ENCODE data around the gene DOK4. TPM values are rescaled to one million over a fixed set of nuclear protein-coding genes. Genes with fewer than 3 reads are reported as not detected.

The DOK4 gene
- total and polyA plus RNA-seq, 5 donors from 2014 or later: 0.99 to 1.8 (median 1.2) TPM

- DNase-seq: no peak
- Mint-ChIP-seq H3K27me3 (no peaks in the 10 kb centered on the region), H3K27ac (no peak overlapping the region), H3K36me3 (peaks cover 37% of the 10 kb centered on the region), H3K9me3 (no peaks in the 10 kb centered on the region), H3K4me1 (peaks cover 0 to 7% (median 2%) of the 10 kb centered on the region in 4 donors), H3K4me3 (no peak overlapping the region)
- Histone ChIP-seq H3K27me3 (ENCODE audit: control insufficient read depth, insufficient read depth, low read length) (no peaks in the 10 kb centered on the region), H3K36me3 (ENCODE audit: control insufficient read depth, insufficient read depth, low read length) (no peaks in the 10 kb centered on the region), H3K4me3 (ENCODE audit: low read depth, low read length) (no peak overlapping the region), H3K27ac (ENCODE audit: insufficient read depth, low read length, poor library complexity, severe bottlenecking) (no peak overlapping the region), H3K9me3 (ENCODE audit: control insufficient read depth in 2 of 2, low read length in 2 of 2) (no peaks in the 10 kb centered on the region), H3K4me1 (ENCODE audit: control insufficient read depth, insufficient read depth, low read length, poor library complexity, severe bottlenecking) (no peaks in the 10 kb centered on the region)
- ATAC-seq (ENCODE audit: low read depth in 2 of 2): no peak
These were observed 31.4 kb upstream of the DOK4 start for GRCh38 chr16:57517397-57518367.

DNA sequence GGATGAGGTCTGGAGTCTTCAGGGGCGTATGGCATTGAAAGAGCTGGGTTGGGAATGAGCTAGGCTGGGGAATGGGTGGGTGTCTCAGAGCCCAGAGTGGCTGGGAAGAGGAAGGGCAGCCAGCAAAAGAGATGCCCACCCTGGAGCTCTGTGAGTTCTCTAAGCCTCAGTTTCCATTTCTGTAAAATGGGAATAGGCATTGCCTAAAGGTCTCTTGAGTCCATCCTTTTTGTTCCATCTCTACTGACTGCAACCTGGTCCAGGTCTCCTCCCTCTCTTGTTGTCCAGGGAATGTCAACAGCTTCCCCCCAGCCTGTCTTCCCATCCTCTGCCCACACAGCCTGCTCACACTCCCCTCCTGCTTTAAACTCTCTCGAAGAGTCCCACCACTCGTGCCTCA is 30.5 kb upstream of the DOK4 start:
- Mint-ChIP-seq H3K27me3 (no peaks in the 10 kb centered on the region), H3K36me3 (peaks cover 37% of the 10 kb centered on the region), H3K27ac (peak overlapping the region in 1 of 3 donors; percentile 62), H3K9me3 (no peaks in the 10 kb centered on the region), H3K4me3 (no peak overlapping the region), H3K4me1 (peaks cover 0 to 7% (median 2%) of the 10 kb centered on the region in 4 donors)
- Histone ChIP-seq H3K9me3 (ENCODE audit: control insufficient read depth in 2 of 2, low read length in 2 of 2) (no peaks in the 10 kb centered on the region), H3K27ac (ENCODE audit: insufficient read depth, low read length, poor library complexity, severe bottlenecking) (no peak overlapping the region), H3K27me3 (ENCODE audit: control insufficient read depth, insufficient read depth, low read length) (no peaks in the 10 kb centered on the region), H3K4me1 (ENCODE audit: control insufficient read depth, insufficient read depth, low read length, poor library complexity, severe bottlenecking) (no peaks in the 10 kb centered on the region), H3K36me3 (ENCODE audit: control insufficient read depth, insufficient read depth, low read length) (no peaks in the 10 kb centered on the region), H3K4me3 (ENCODE audit: low read depth, low read length) (no peak overlapping the region)
- DNase-seq (no peak), ATAC-seq (ENCODE audit: low read depth in 2 of 2) (no peak)

DNA sequence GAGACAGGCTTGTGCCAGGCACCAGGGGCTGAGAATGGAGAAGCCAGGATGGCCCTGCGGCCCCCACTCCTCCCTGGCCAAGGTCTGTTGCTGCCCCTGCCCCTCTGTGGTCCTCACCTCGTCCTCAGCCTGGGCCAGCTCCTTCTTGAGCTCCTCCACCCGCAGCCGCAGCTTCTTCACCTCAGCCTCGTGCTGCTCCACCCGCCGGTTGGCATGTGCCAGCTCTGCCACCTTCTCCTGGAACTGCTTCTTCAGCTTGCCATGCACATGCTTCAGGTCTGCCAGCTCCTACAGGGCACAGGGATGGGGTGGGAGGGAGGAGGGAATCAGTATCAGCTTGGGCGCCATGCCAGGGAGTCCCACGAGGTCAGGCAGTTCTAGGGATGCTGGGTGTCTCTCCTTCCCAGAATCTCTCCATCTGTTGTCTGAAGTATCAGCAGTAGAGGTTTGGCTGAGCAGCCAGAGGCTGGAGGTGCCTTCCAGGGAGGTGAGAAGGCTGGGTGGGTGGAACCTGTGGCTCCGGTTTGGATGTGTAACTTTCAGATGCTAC is 30.0 kb upstream of the DOK4 start:
- H3K4me3 ChIP-seq (ENCODE audit: low read depth, low read length): no peak overlapping the region

DNA sequence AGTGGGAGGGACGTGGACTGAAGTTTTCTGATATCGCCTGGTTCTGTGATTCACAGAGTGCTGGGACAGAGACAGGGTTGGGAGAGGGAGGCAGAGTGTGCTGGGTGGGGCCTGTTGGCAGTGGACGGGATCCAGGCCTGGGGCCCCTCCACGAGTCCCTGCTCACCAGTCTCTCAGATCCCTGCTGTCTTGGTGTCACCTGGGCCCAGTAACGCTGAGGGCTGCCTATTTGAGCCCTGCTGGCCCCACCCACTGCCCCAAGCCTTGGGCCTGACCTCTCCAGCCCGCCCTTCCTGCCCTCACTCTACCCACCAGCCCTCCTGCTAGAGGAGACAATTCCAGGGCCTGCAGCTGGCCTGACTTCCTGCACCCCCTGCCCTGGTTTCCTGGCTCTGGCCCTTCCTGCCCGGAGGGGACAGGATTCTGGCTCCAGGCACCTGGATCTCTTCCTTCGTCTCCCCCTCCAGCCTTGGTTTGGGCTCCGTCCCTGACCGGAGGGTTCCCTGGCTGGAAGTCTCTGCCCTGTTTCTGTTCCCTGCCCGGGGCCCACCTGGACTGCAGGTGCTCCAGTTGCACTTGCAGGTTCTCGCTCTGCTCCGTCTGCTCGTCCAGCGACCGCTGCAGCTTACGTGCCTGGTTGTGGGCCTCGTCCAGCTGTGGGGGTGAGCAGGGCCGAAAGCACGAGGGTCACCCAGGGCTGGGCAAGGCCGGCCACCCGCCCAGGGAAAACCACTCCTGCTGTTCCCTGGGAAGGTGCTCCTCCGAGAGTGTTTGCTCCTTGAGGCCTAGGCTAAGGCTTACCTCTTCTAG is 28.7 kb upstream of the DOK4 start:
- no peaks in the 10 kb centered on the region for H3K4me1 ChIP-seq (ENCODE audit: control insufficient read depth, insufficient read depth, low read length, poor library complexity, severe bottlenecking)
- H3K27ac ChIP-seq (ENCODE audit: insufficient read depth, low read length, poor library complexity, severe bottlenecking): no peak overlapping the region
- H3K4me3 Mint-ChIP-seq: no peak overlapping the region
- H3K36me3 Mint-ChIP-seq: peaks cover 34% of the 10 kb centered on the region
- no peak for DNase-seq
- ATAC-seq (ENCODE audit: low read depth in 2 of 2): no peak
- H3K4me1 Mint-ChIP-seq: peaks cover 0 to 3% (median 1%) of the 10 kb centered on the region in 4 donors
- H3K27me3 Mint-ChIP-seq: no peaks in the 10 kb centered on the region
- H3K27me3 ChIP-seq (ENCODE audit: control insufficient read depth, insufficient read depth, low read length): no peaks in the 10 kb centered on the region
- no peaks in the 10 kb centered on the region for H3K36me3 ChIP-seq (ENCODE audit: control insufficient read depth, insufficient read depth, low read length)
- peak overlapping the region in 1 of 3 donors; percentile 38 for H3K27ac Mint-ChIP-seq
- no peaks in the 10 kb centered on the region for H3K9me3 ChIP-seq (ENCODE audit: control insufficient read depth in 2 of 2, low read length in 2 of 2)
- H3K9me3 Mint-ChIP-seq: no peaks in the 10 kb centered on the region
- no peak overlapping the region for H3K4me3 ChIP-seq (ENCODE audit: low read depth, low read length)

More for the DNA sequence above, 30.0 kb upstream of the DOK4 start:
- Histone ChIP-seq H3K36me3 (ENCODE audit: control insufficient read depth, insufficient read depth, low read length) (no peaks in the 10 kb centered on the region), H3K9me3 (ENCODE audit: control insufficient read depth in 2 of 2, low read length in 2 of 2) (no peaks in the 10 kb centered on the region), H3K27ac (ENCODE audit: insufficient read depth, low read length, poor library complexity, severe bottlenecking) (no peak overlapping the region), H3K4me1 (ENCODE audit: control insufficient read depth, insufficient read depth, low read length, poor library complexity, severe bottlenecking) (no peaks in the 10 kb centered on the region), H3K27me3 (ENCODE audit: control insufficient read depth, insufficient read depth, low read length) (no peaks in the 10 kb centered on the region)
- Mint-ChIP-seq H3K27me3 (no peaks in the 10 kb centered on the region), H3K27ac (no peak overlapping the region), H3K36me3 (peaks cover 37% of the 10 kb centered on the region), H3K9me3 (no peaks in the 10 kb centered on the region), H3K4me1 (peaks cover 0 to 7% (median 2%) of the 10 kb centered on the region in 4 donors), H3K4me3 (no peak overlapping the region)
- ATAC-seq (ENCODE audit: low read depth in 2 of 2) (no peak), DNase-seq (no peak)

GRCh38 chr16:57514371-57514770 is 28.1 kb upstream of the DOK4 start:
- DNase-seq (no peak), ATAC-seq (ENCODE audit: low read depth in 2 of 2) (no peak)
- no peaks in the 10 kb centered on the region for H3K9me3 ChIP-seq (ENCODE audit: control insufficient read depth in 2 of 2, low read length in 2 of 2)
- H3K36me3 ChIP-seq (ENCODE audit: control insufficient read depth, insufficient read depth, low read length): no peaks in the 10 kb centered on the region
- no peaks in the 10 kb centered on the region for H3K4me1 ChIP-seq (ENCODE audit: control insufficient read depth, insufficient read depth, low read length, poor library complexity, severe bottlenecking)
- no peak overlapping the region for H3K4me3 ChIP-seq (ENCODE audit: low read depth, low read length)
- Mint-ChIP-seq H3K27me3 (no peaks in the 10 kb centered on the region), H3K9me3 (no peaks in the 10 kb centered on the region), H3K4me1 (no peaks in the 10 kb centered on the region), H3K27ac (peak overlapping the region in 1 of 3 donors; percentile 38), H3K4me3 (no peak overlapping the region), H3K36me3 (peaks cover 34% of the 10 kb centered on the region)
- H3K27me3 ChIP-seq (ENCODE audit: control insufficient read depth, insufficient read depth, low read length): no peaks in the 10 kb centered on the region
- no peak overlapping the region for H3K27ac ChIP-seq (ENCODE audit: insufficient read depth, low read length, poor library complexity, severe bottlenecking)

DNA sequence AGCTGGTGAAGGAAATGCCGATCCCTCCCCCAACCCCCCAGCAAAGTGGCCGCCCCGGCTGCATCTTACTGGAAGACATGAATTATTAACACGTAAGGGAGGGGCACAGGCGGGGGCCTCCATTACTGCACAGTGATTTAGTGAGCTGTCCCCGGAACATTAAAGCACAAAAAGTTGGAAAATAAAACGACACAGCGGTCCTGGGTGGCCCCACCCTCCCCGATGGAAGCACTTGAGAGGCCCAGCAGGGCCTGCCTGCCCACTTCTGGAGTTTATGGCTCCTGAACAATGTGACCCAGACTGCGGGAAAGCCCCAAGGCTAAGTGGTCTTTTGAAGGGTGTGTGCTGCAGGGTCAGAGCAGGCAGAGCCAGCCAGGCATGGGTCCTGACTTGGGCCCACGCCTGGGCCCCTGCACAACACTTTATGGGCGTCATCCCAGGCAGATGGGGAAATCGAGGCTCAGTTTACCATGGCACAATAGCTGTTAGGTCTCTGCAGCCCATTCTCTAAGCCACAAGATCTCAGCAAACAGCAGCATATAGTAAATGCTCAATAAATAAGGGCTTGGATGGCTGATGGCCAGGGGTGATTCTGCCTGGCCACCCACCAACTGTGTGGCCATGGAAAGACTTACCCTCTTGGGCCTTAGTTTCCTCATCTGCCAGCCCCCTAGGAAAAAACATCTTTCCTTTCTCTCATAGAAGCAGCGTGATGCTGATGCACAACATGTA is 27.2 kb upstream of the DOK4 start:
- no peak overlapping the region for H3K4me3 Mint-ChIP-seq
- peak overlapping the region in 1 of 3 donors; percentile 46 for H3K27ac Mint-ChIP-seq
- H3K4me3 ChIP-seq (ENCODE audit: low read depth, low read length): no peak overlapping the region
- no peaks in the 10 kb centered on the region for H3K36me3 ChIP-seq (ENCODE audit: control insufficient read depth, insufficient read depth, low read length)
- H3K4me1 Mint-ChIP-seq: no peaks in the 10 kb centered on the region
- no peaks in the 10 kb centered on the region for H3K27me3 ChIP-seq (ENCODE audit: control insufficient read depth, insufficient read depth, low read length)
- H3K36me3 Mint-ChIP-seq: peaks cover 30% of the 10 kb centered on the region
- no peaks in the 10 kb centered on the region for H3K9me3 Mint-ChIP-seq
- H3K27ac ChIP-seq (ENCODE audit: insufficient read depth, low read length, poor library complexity, severe bottlenecking): no peak overlapping the region
- H3K4me1 ChIP-seq (ENCODE audit: control insufficient read depth, insufficient read depth, low read length, poor library complexity, severe bottlenecking): no peaks in the 10 kb centered on the region
- no peaks in the 10 kb centered on the region for H3K27me3 Mint-ChIP-seq
- no peak for ATAC-seq (ENCODE audit: low read depth in 2 of 2)
- no peak for DNase-seq
- H3K9me3 ChIP-seq (ENCODE audit: control insufficient read depth in 2 of 2, low read length in 2 of 2): no peaks in the 10 kb centered on the region

DNA sequence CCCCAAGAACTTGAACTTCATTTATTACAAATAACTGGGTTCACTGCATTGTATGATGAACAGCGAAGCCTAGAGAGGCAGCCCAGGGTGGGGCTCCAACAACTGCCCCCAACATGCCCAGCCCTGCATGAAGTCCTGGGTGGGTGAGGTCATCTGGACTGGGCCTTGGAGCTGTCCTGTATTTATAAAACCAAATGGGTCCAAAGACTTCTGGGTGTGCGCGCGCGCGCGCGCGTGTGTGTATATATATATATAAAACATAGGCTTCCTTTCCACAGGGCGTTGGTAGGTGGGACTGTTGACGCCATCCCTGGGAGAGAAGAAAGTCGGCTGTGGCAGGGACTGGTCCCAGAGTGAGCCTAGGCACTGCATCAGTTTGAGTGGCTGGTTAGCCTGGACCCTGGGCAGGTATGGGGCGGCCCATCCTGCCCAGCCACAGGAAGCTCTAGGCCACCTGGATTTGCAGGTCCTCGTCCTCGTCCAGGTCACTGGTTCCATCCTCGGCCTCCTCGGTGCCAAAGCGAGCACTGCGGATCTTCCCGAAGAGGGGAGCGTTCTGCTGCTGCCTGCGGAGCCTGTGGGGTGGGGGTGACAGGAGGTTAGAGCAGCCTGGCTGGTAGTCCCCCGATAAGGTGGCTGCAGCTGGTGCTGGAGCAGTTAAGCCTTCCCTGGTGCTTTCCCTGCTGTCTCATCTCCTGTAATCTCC is 26.2 kb upstream of the DOK4 start:
- Histone ChIP-seq H3K27ac (ENCODE audit: insufficient read depth, low read length, poor library complexity, severe bottlenecking) (no peak overlapping the region), H3K9me3 (ENCODE audit: control insufficient read depth in 2 of 2, low read length in 2 of 2) (no peaks in the 10 kb centered on the region), H3K4me3 (ENCODE audit: low read depth, low read length) (no peak overlapping the region), H3K36me3 (ENCODE audit: control insufficient read depth, insufficient read depth, low read length) (no peaks in the 10 kb centered on the region), H3K4me1 (ENCODE audit: control insufficient read depth, insufficient read depth, low read length, poor library complexity, severe bottlenecking) (no peaks in the 10 kb centered on the region), H3K27me3 (ENCODE audit: control insufficient read depth, insufficient read depth, low read length) (no peaks in the 10 kb centered on the region)
- ATAC-seq (ENCODE audit: low read depth in 2 of 2) (no peak), DNase-seq (no peak)
- Mint-ChIP-seq H3K4me3 (no peak overlapping the region), H3K27me3 (no peaks in the 10 kb centered on the region), H3K4me1 (no peaks in the 10 kb centered on the region), H3K27ac (no peak overlapping the region), H3K9me3 (no peaks in the 10 kb centered on the region), H3K36me3 (peaks cover 30% of the 10 kb centered on the region)

All from CD4-positive, CD25-positive, alpha-beta regulatory T cell (primary cell).